Endometrial microvascular endothelial cells (primary cell): ENCODE data around the gene FMNL1. TPM values are rescaled to one million over a fixed set of nuclear protein-coding genes. Genes with fewer than 3 reads are reported as not detected.

Experiments used
- in situ Hi-C: cut with HindIII; loops from 2 replicates; pipeline ENCODE4 v1.10.0; 2017; ENCODE audit warnings: low sequenced_read_pairs, low pct_unique_long_range_greater_than_20kb; ENCODE audit errors: inconsistent ontology term
- total RNA-seq: library from RNA; depleted of rRNA; stranded (reverse); fragments of >200 nt; gene quantifications from one replicate; pipeline ENCODE4 v1.2.3, GENCODE V29; 2015; ENCODE audit errors: inconsistent ontology term

The FMNL1 gene
- total RNA-seq, 1 donor from 2014 or later: under 0.01 TPM

DNA sequence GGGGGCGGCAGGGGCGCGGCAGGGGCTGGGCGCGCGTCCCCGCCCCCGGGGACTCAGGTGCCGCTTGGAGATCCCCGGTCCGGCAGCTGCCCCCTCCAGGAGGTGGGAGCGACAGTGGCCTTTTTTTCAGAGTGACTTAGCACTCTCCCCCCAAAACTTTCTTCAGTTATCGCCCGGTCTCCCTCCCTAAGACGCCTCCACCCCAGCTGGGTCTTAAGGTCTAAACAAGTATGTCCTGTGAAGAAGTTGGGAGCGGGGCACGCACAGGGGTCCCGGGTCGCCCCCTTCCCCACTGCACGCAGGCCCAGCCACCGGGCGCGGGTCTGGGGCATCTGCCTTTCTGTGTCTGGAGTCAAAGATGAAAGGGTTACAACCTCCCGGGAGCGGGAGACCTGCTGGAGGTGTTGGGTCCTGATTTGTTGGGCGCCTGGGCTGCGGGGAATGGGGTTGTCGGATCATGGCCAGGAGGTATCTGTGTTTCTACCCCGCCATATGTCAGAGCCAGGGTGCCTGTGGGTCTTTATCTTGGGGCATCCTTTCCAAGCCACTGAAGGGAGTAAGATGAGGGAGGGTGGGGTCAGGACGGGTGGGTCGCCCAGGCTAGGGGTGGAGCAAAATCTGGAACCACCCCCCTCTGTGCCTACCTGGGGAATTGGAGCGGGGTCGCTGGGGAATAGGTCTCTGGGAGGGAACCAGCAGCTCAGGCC, 757 bp downstream of the FMNL1 start:
- in situ Hi-C loops: no loop called here

DNA sequence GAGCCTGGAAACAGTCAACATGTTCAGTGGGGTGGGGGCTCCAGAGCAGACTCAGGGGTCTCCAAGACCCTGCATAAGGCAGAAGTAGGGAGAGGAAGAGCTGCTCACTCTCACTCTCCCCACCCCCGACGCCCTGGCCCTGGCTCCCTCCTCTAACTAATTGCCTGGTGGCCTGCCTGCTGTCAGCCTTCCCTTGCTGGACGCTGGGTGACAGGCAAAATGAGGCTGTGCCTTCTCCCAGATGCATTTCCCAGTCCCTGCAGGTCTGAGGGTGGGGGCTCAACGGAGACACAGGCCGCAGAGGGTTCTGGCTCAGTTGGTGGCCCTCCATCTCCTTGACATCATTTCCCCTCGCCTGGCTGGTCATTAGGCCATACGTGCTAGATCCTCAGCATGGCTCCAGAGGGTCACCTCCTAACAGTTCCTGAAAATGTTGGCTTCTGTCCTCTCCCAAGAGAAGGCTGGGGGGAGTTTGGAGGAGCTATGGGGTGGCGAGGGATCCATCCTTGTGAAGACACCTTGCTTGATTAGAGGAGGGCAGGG, 1.4 kb downstream of the FMNL1 start:
- in situ Hi-C loops: no loop called here

- in situ Hi-C loops: no loop called here
These were observed 2.1 kb downstream of the FMNL1 start for GRCh38 chr17:45223539-45224528.

DNA sequence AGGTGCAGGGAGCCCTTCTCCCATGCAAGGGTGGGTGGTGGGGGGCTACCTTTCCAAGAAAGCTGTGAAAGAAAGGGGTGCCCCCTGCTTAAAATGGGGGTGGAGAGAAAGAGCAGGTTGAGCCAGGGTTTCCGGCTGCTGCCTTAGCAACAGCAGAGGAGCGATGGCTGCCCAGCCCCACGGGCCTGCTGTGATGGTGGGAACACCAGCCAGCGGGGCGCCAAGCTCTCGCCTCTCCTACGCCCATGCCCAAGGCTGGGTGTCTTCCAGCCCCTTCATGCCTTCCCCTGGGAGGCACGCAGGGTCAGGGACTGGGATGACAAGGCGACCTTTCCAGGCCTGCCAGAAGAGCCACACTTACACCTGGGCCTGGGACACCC, 3.0 kb downstream of the FMNL1 start:
- in situ Hi-C loops: no loop called here

DNA sequence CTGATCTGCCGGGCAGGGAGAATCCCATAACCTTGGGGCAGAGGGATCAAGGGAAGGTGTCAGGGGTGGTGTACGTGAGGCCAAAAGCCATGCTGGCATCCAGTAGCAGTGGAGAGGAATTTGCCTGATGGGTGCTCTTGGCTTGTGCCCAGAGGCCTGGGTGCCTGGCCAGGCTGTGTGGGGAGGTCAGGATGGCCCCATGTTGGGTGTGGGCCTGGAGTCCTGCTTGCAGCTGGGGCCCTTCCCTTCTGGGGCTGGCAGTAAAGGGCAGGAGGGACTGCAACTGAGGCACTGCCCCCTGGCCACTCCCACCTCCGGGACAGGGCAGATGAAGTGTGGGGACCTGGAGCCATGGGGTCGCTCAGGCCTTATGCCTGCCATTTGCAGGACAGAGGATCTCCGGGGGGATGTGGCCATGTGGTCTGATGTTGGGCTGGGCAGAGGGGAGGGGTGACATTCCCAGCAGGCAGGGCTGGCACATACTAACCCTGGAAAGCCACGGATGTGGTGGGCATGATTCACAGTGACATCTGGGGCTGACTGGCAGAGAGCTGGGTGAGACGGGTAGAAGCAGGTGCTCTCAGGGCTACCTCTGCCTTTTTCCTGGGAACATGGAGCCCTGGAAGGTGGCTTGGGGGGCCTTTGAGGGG, 3.5 kb downstream of the FMNL1 start:
- in situ Hi-C loops: no loop called here

- in situ Hi-C loops: no loop called here
These were observed 4.4 kb downstream of the FMNL1 start for GRCh38 chr17:45225964-45226530.

DNA sequence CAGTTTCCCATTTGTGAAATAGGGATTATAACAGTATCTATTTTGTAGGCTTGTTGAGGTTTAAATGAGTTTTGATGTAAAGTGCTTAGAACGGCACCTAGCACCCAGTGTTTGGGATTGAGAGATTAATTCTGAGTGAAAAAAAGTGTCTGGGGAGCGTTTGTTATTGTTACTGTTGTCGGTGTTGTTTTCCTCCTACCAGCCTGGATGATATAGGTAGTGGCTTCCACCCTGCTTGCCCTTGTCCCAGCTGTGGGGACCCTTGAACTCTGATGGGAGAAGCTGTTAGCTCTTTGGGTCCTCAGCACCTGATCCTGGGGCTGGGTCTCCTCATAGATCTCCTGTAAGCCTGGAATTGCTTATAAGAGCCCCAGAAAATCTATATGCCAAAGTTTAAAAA, 4.9 kb downstream of the FMNL1 start:
- in situ Hi-C loops: no loop called here

- in situ Hi-C loops: no loop called here
These were observed 5.6 kb downstream of the FMNL1 start for GRCh38 chr17:45227101-45227925.

- in situ Hi-C loops: no loop called here
These were observed 6.5 kb downstream of the FMNL1 start for GRCh38 chr17:45227926-45228762.

- in situ Hi-C loops: no loop called here
These were observed 7.3 kb downstream of the FMNL1 start for GRCh38 chr17:45228763-45229539.

GRCh38 chr17:45229681-45230409, 8.2 kb downstream of the FMNL1 start:
- in situ Hi-C loops: no loop called here

GRCh38 chr17:45230410-45230786, 8.7 kb downstream of the FMNL1 start:
- in situ Hi-C loops: no loop called here

DNA sequence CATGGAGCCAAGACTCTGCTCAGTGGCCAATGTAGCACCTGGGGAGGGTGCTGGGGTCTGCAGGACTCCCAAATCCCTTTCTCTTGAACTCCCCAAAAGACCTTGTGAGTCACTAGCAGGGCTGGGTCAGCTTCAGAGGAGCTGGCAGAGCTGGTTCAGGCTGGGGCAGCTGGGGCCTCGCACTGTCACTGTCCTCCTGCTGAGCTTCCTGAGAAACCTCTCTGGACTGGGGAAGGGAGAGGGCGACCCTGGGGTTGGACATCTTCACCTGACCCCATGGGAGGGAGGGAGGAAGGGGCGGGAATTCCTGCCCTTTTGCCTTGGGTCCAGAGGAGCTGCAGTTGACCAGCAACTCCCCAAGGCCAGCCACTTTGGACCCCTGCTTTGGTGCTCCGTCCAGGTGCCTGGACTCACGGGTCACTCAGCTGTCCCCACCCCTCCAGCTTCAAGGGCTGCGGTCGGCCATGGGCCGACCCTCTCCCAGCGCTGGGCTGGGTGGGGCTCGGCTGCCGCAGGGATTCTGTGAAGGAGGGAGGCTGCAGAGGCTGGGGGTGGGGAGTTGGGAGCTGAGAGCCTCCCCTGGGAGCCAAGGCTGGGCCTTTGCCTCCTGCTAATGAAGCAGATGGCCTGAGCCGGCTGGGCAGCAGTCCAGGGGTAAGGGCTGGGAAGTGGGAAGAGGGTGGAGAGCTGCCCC, 9.2 kb downstream of the FMNL1 start:
- in situ Hi-C loops: no loop called here

DNA sequence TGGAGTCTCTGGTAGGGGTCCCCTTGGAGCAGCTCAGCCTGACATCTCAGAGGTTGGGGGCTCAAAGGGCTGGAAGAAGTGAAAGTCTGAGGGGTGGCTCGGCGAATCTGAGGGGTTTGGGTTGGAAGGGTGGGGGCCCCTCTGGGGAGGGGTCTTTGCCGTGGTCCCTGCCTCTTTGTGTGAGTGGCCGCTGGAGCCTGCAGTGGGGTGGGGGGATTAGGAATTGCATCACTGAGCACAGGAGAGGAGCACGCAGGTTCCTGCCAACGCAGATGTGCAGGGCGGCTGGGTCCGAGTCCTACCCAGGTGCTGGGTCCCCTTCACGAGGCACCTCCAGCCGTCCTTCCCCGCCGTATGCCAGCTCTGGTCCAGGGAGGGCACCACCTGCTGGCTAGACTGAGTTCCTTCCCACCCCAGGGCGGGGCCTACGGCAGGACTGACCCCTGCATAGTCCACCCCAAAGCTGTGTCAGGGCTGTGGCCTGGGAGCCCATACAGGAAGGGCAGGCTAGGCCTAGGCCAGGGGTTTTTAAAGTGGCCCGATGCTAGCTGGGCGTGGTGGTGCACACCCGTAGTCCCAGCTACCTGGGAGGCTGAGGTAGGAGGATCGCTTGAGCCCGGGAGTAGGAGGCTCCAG, 9.9 kb downstream of the FMNL1 start:
- in situ Hi-C loops: no loop called here
